ENCODE data around the gene SYNJ2. TPM values are rescaled to one million over a fixed set of nuclear protein-coding genes. Genes with fewer than 3 reads are reported as not detected.
A peak's percentile ranks its signal among the peaks of the same experiment; 100 is the strongest.

SYNJ2 gene
- total and polyA plus RNA-seq, 7 experiments from 2014 or later, result 12.0 to 36.6 (median 22.5) TPM

- Mint-ChIP-seq H3K27me3 (no peaks in the 10 kb centered on the region), H3K27ac (peak overlapping the region in 5 of 9 donors; percentile 10 to 92 (median 45)), H3K36me3 (peaks cover 7 to 30% (median 10%) of the 10 kb centered on the region in 5 donors), H3K4me3 (peak overlapping the region in 1 of 10 donors; percentile 14), H3K4me1 (peaks cover 46 to 85% (median 77%) of the 10 kb centered on the region in 7 donors), H3K9me3 (peaks cover 0 to 4% (median 0%) of the 10 kb centered on the region in 11 donors)
- ChIA-PET CTCF (interaction anchor here (1.7 kb wide), 1 partner anchor 22 kb away, joined by 6 read pairs; no protein-coding TSS in a partner anchor), POLR2A (interaction anchor here (0.9 to 1.4 kb wide), 3 partner anchors 11 to 22 kb away, joined by 3 to 6 read pairs (median 4); no protein-coding TSS in a partner anchor)
- ATAC-seq (no peak), DNase-seq (no peak)
- Histone ChIP-seq H3K27ac (ENCODE audit: low read depth, low read length) (no peak overlapping the region), H3K4me1 (ENCODE audit: control insufficient read depth in 2 of 2, insufficient read depth in 2 of 2, low read length in 2 of 2) (peaks cover 8 to 43% of the 10 kb centered on the region in 2 donors), H3K9me3 (ENCODE audit: control insufficient read depth in 2 of 3, low read length in 3 of 3) (no peaks in the 10 kb centered on the region), H3K27me3 (ENCODE audit: control insufficient read depth in 2 of 2, insufficient read depth in 2 of 2, low read length in 2 of 2) (no peaks in the 10 kb centered on the region), H3K36me3 (ENCODE audit: control insufficient read depth in 2 of 3, insufficient read depth in 3 of 3, low read length in 3 of 3) (peaks cover 0 to 6% (median 2%) of the 10 kb centered on the region in 3 experiments), H3K4me3 (ENCODE audit: low read length) (no peak overlapping the region)
- intact Hi-C loops (cut with micrococcal nuclease), result no loop called here
These were observed 22.4 kb downstream of the SYNJ2 start for GRCh38 chr6:158003910-158004700.

GRCh38 chr6:158004701-158005095 is 23.0 kb downstream of the SYNJ2 start:
- peaks cover 14 to 49% of the 10 kb centered on the region in 2 donors for H3K4me1 ChIP-seq (ENCODE audit: control insufficient read depth in 2 of 2, insufficient read depth in 2 of 2, low read length in 2 of 2)
- ATAC-seq, result no peak
- H3K36me3 ChIP-seq (ENCODE audit: control insufficient read depth in 2 of 3, insufficient read depth in 3 of 3, low read length in 3 of 3), result peaks cover 0 to 6% (median 2%) of the 10 kb centered on the region in 3 experiments
- intact Hi-C loops (cut with micrococcal nuclease), result no loop called here
- no peak overlapping the region for H3K27ac ChIP-seq (ENCODE audit: low read depth, low read length)
- no peaks in the 10 kb centered on the region for H3K27me3 ChIP-seq (ENCODE audit: control insufficient read depth in 2 of 2, insufficient read depth in 2 of 2, low read length in 2 of 2)
- peaks cover 7 to 30% (median 11%) of the 10 kb centered on the region in 5 donors for H3K36me3 Mint-ChIP-seq
- DNase-seq, result no peak
- H3K9me3 Mint-ChIP-seq, result peaks cover 0 to 4% (median 0%) of the 10 kb centered on the region in 11 donors
- H3K4me3 ChIP-seq (ENCODE audit: low read length), result no peak overlapping the region
- H3K4me1 Mint-ChIP-seq, result peaks cover 50 to 86% (median 77%) of the 10 kb centered on the region in 7 donors
- no peaks in the 10 kb centered on the region for H3K27me3 Mint-ChIP-seq
- no peaks in the 10 kb centered on the region for H3K9me3 ChIP-seq (ENCODE audit: control insufficient read depth in 2 of 3, low read length in 3 of 3)
- H3K4me3 Mint-ChIP-seq, result peak overlapping the region in 3 of 10 donors; percentile 14 to 42 (median 17)
- ChIA-PET POLR2A (no interaction called here), CTCF (no interaction called here)
- H3K27ac Mint-ChIP-seq, result no peak overlapping the region

DNA sequence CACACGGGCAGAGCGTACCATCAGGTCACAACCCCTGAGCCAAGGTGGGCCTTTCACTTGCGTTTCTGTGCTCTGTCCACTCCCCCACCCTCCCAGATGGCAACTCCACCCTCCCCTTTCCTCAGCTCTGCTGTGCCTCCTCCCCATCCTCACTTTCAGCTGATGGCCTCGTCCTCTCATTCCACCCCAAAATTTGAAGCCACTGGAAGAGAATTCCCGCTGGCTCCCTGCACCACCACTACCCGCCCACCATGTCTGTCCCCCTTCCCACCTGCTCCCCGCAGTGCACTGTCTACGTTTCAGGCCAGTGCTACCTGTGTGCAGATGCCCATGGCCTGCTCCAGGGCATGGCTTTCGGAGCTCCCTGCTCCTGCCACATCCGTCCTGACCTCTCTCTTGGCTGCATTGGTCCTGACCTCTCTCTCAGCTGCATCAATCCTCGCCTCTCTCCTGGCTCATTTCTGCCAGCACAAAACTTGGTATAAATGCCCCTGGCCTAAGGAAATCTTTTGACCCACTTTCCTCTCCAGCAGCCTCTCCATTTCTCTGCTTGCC is 24.0 kb downstream of the SYNJ2 start:
- DNase-seq (no peak), ATAC-seq (no peak)
- H3K4me1 Mint-ChIP-seq, result peaks cover 54 to 91% (median 82%) of the 10 kb centered on the region in 7 donors
- peak overlapping the region in 8 of 9 donors; percentile 34 to 88 (median 68) for H3K27ac Mint-ChIP-seq
- H3K36me3 Mint-ChIP-seq, result peaks cover 7 to 31% (median 11%) of the 10 kb centered on the region in 5 donors
- Histone ChIP-seq H3K27ac (ENCODE audit: low read depth, low read length) (no peak overlapping the region), H3K27me3 (ENCODE audit: control insufficient read depth in 2 of 2, insufficient read depth in 2 of 2, low read length in 2 of 2) (no peaks in the 10 kb centered on the region), H3K9me3 (ENCODE audit: control insufficient read depth in 2 of 3, low read length in 3 of 3) (no peaks in the 10 kb centered on the region), H3K36me3 (ENCODE audit: control insufficient read depth in 2 of 3, insufficient read depth in 3 of 3, low read length in 3 of 3) (peaks cover 0 to 6% (median 2%) of the 10 kb centered on the region in 3 experiments), H3K4me1 (ENCODE audit: control insufficient read depth in 2 of 2, insufficient read depth in 2 of 2, low read length in 2 of 2) (peaks cover 18 to 57% of the 10 kb centered on the region in 2 donors), H3K4me3 (ENCODE audit: low read length) (no peak overlapping the region)
- intact Hi-C loops (cut with micrococcal nuclease), result no loop called here
- H3K4me3 Mint-ChIP-seq, result peak overlapping the region in 9 of 10 donors; percentile 9 to 75 (median 33)
- H3K9me3 Mint-ChIP-seq, result peaks cover 0 to 4% (median 0%) of the 10 kb centered on the region in 11 donors
- ChIA-PET CTCF (no interaction called here), POLR2A (interaction anchor here (1.8 kb wide), 1 partner anchor 12 kb away, joined by 4 read pairs; no protein-coding TSS in a partner anchor)
- H3K27me3 Mint-ChIP-seq, result no peaks in the 10 kb centered on the region

DNA sequence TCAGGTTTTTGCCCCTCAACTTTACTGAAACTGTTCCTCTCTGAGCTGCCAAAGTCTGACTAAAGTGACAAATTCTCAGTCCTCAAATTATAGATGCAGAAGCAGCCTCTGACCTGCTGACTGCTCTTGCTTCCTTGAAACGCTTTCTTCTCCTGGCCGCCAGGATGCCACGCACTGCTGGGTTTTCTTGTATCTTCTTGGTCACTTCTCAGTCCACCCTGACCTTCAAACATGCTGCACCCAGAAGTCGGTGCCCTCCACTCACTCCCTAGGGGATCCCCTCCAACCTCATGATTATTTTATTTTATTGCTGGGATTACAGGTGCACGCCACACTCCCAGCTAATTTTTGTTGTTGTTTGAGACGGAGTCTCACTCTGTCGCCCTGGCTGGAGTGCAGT is 24.7 kb downstream of the SYNJ2 start:
- peak overlapping the region in 9 of 10 donors; percentile 5 to 64 (median 40) for H3K4me3 Mint-ChIP-seq
- no peaks in the 10 kb centered on the region for H3K9me3 ChIP-seq (ENCODE audit: control insufficient read depth in 2 of 3, low read length in 3 of 3)
- peaks cover 57 to 94% (median 85%) of the 10 kb centered on the region in 7 donors for H3K4me1 Mint-ChIP-seq
- H3K4me1 ChIP-seq (ENCODE audit: control insufficient read depth in 2 of 2, insufficient read depth in 2 of 2, low read length in 2 of 2), result peaks cover 18 to 62% of the 10 kb centered on the region in 2 donors
- CTCF ChIA-PET, result interaction anchor here (0.6 kb wide), 2 partner anchors 43 to 186 kb away, joined by 3 read pairs; no protein-coding TSS in a partner anchor
- H3K36me3 ChIP-seq (ENCODE audit: control insufficient read depth in 2 of 3, insufficient read depth in 3 of 3, low read length in 3 of 3), result peaks cover 0 to 6% (median 2%) of the 10 kb centered on the region in 3 experiments
- DNase-seq (no peak), ATAC-seq (no peak)
- H3K36me3 Mint-ChIP-seq, result peaks cover 7 to 33% (median 11%) of the 10 kb centered on the region in 5 donors
- H3K4me3 ChIP-seq (ENCODE audit: low read length), result no peak overlapping the region
- H3K27ac ChIP-seq (ENCODE audit: low read depth, low read length), result no peak overlapping the region
- no peaks in the 10 kb centered on the region for H3K27me3 ChIP-seq (ENCODE audit: control insufficient read depth in 2 of 2, insufficient read depth in 2 of 2, low read length in 2 of 2)
- intact Hi-C loops (cut with micrococcal nuclease), result no loop called here
- H3K27me3 Mint-ChIP-seq, result no peaks in the 10 kb centered on the region
- peak overlapping the region in 7 of 9 donors; percentile 34 to 88 (median 61) for H3K27ac Mint-ChIP-seq
- POLR2A ChIA-PET, result interaction anchor here (1.4 to 1.8 kb wide), 2 partner anchors 13 to 24 kb away, joined by 4 read pairs; no protein-coding TSS in a partner anchor
- peaks cover 0 to 4% (median 0%) of the 10 kb centered on the region in 11 donors for H3K9me3 Mint-ChIP-seq

GRCh38 chr6:158006821-158007570 is 25.3 kb downstream of the SYNJ2 start:
- H3K9me3 Mint-ChIP-seq, result peaks cover 0 to 3% (median 0%) of the 10 kb centered on the region in 11 donors
- Histone ChIP-seq H3K36me3 (ENCODE audit: control insufficient read depth in 2 of 3, insufficient read depth in 3 of 3, low read length in 3 of 3) (peaks cover 0 to 3% (median 2%) of the 10 kb centered on the region in 3 experiments), H3K27ac (ENCODE audit: low read depth, low read length) (no peak overlapping the region), H3K9me3 (ENCODE audit: control insufficient read depth in 2 of 3, low read length in 3 of 3) (no peaks in the 10 kb centered on the region), H3K4me3 (ENCODE audit: low read length) (no peak overlapping the region), H3K27me3 (ENCODE audit: control insufficient read depth in 2 of 2, insufficient read depth in 2 of 2, low read length in 2 of 2) (no peaks in the 10 kb centered on the region), H3K4me1 (ENCODE audit: control insufficient read depth in 2 of 2, insufficient read depth in 2 of 2, low read length in 2 of 2) (peaks cover 18 to 69% of the 10 kb centered on the region in 2 donors)
- no peaks in the 10 kb centered on the region for H3K27me3 Mint-ChIP-seq
- peak overlapping the region in 7 of 10 donors; percentile 17 to 54 (median 31) for H3K4me3 Mint-ChIP-seq
- H3K27ac Mint-ChIP-seq, result peak overlapping the region in 5 of 9 donors; percentile 45 to 97 (median 91)
- intact Hi-C loops (cut with micrococcal nuclease), result no loop called here
- H3K4me1 Mint-ChIP-seq, result peaks cover 63 to 95% (median 86%) of the 10 kb centered on the region in 7 donors
- ChIA-PET CTCF (interaction anchor here (0.6 to 1.4 kb wide), 4 partner anchors 9 to 187 kb away, joined by 3 to 4 read pairs (median 3); no protein-coding TSS in a partner anchor), POLR2A (interaction anchor here (1.2 to 1.8 kb wide), 3 partner anchors 13 to 24 kb away, joined by 4 read pairs; no protein-coding TSS in a partner anchor)
- no peak for ATAC-seq
- H3K36me3 Mint-ChIP-seq, result peaks cover 3 to 32% (median 6%) of the 10 kb centered on the region in 5 donors
- no peak for DNase-seq

GRCh38 chr6:158008864-158009113 is 27.1 kb downstream of the SYNJ2 start:
- Histone ChIP-seq H3K9me3 (ENCODE audit: control insufficient read depth in 2 of 3, low read length in 3 of 3) (no peaks in the 10 kb centered on the region), H3K27ac (ENCODE audit: low read depth, low read length) (peak overlapping the region; percentile 56), H3K4me3 (ENCODE audit: low read length) (peak overlapping the region; percentile 43), H3K27me3 (ENCODE audit: control insufficient read depth in 2 of 2, insufficient read depth in 2 of 2, low read length in 2 of 2) (no peaks in the 10 kb centered on the region), H3K4me1 (ENCODE audit: control insufficient read depth in 2 of 2, insufficient read depth in 2 of 2, low read length in 2 of 2) (peaks cover 18 to 62% of the 10 kb centered on the region in 2 donors), H3K36me3 (ENCODE audit: control insufficient read depth in 2 of 3, insufficient read depth in 3 of 3, low read length in 3 of 3) (no peaks in the 10 kb centered on the region)
- intact Hi-C loops (cut with micrococcal nuclease), result loop anchor here in 1 of 2 donors (1.0 to 2.0 kb wide), 3 partner anchors 18 to 27 kb away; partner anchors contain the start of gene SYNJ2
- Mint-ChIP-seq H3K27ac (peak overlapping the region; percentile 76 to 97 (median 91)), H3K4me3 (peak overlapping the region; percentile 70 to 85 (median 80)), H3K9me3 (peaks cover 0 to 3% (median 0%) of the 10 kb centered on the region in 11 donors), H3K27me3 (no peaks in the 10 kb centered on the region), H3K36me3 (peaks cover 0 to 30% (median 4%) of the 10 kb centered on the region in 5 donors), H3K4me1 (peaks cover 62 to 94% (median 85%) of the 10 kb centered on the region in 7 donors)
- ATAC-seq, result no peak
- DNase-seq, result no peak
- POLR2A ChIA-PET, result interaction anchor here (0.6 to 2.4 kb wide), 4 partner anchors 17 to 41 kb away, joined by 3 to 13 read pairs (median 3); partner anchors contain the start of gene SYNJ2
- CTCF ChIA-PET, result interaction anchor here (1.1 to 1.3 kb wide), 2 partner anchors 17 to 61 kb away, joined by 3 to 5 read pairs; no protein-coding TSS in a partner anchor
